ENCODE results near the gene BUD23.
"Not testable (repeated sequence)": the region's sequence is repeated elsewhere in the genome, so short reads cannot be mapped to it uniquely, and the experiment has no call there.

BUD23 gene

GRCh38 chr7:73668886-73669230 lies 14.5 kb upstream of the BUD23 start:
- no peak for DNase-seq

- DNase-seq: no peak
These were observed 14.1 kb upstream of the BUD23 start for GRCh38 chr7:73669288-73669701.

GRCh38 chr7:73669858-73670385 lies 13.5 kb upstream of the BUD23 start:
- DNase-seq: no peak

GRCh38 chr7:73671322-73671661 lies 12.1 kb upstream of the BUD23 start:
- no peak for DNase-seq

- DNase-seq: no peak
These were observed 11.4 kb upstream of the BUD23 start for GRCh38 chr7:73671857-73672445.

GRCh38 chr7:73674468-73675124 lies 8.8 kb upstream of the BUD23 start:
- no peak for DNase-seq

GRCh38 chr7:73676062-73676461 lies 7.3 kb upstream of the BUD23 start:
- DNase-seq: not testable (repeated sequence)

GRCh38 chr7:73678862-73679261 lies 4.5 kb upstream of the BUD23 start:
- no peak for DNase-seq

GRCh38 chr7:73679709-73680108 lies 3.7 kb upstream of the BUD23 start:
- no peak for DNase-seq

- no peak for DNase-seq
These were observed 2.9 kb upstream of the BUD23 start for GRCh38 chr7:73680501-73680900.

- no peak for DNase-seq
These were observed 2.4 kb upstream of the BUD23 start for GRCh38 chr7:73681031-73681430.

GRCh38 chr7:73682745-73683055 lies 697 bp upstream of the BUD23 start:
- DNase-seq: no peak

GRCh38 chr7:73683788-73684693 lies 644 bp downstream of the BUD23 start:
- DNase-seq: no peak

GRCh38 chr7:73685311-73685710 lies 1.9 kb downstream of the BUD23 start:
- no peak for DNase-seq

GRCh38 chr7:73688288-73688687 lies 4.9 kb downstream of the BUD23 start:
- DNase-seq: no peak

- no peak for DNase-seq
These were observed 7.2 kb downstream of the BUD23 start for GRCh38 chr7:73690646-73691045.

- DNase-seq: no peak
These were observed 13.0 kb downstream of the BUD23 start for GRCh38 chr7:73696372-73696771.

GRCh38 chr7:73698410-73698809 lies 15.0 kb downstream of the BUD23 start:
- no peak for DNase-seq

GRCh38 chr7:73699370-73700068 lies 16.1 kb downstream of the BUD23 start:
- no peak for DNase-seq

- DNase-seq: no peak
These were observed 16.6 kb downstream of the BUD23 start for GRCh38 chr7:73700069-73700423.

- DNase-seq: no peak
These were observed 17.3 kb downstream of the BUD23 start for GRCh38 chr7:73700581-73701134.

GRCh38 chr7:73701357-73701995 lies 18.1 kb downstream of the BUD23 start:
- DNase-seq: no peak

GRCh38 chr7:73702226-73702625 lies 18.8 kb downstream of the BUD23 start:
- DNase-seq: no peak

Data from DMS153 (cell line).